MM.1S (cell line): Measurements from ENCODE around the gene AGBL4.

Experiments used
- CTCF ChIP-seq: fragments of 300-600 bp; sonication (generic); IDR thresholded peaks from 2 replicates; pipeline ENCODE4 v1.5.1; 2016; ENCODE audit warnings: antibody characterized with exemption, low read length, mixed read lengths
- EZH2 ChIP-seq: fragments of 300-600 bp; sonication (generic); optimal IDR thresholded peaks from 2 replicates; pipeline ENCODE3; 2017; ENCODE audit warnings: low read depth, mild to moderate bottlenecking, antibody characterized with exemption, low read length, mixed read lengths
- EZH2phosphoT487 ChIP-seq: fragments of 300-600 bp; sonication (generic); IDR thresholded peaks from 2 replicates; pipeline ENCODE4 v1.6.1; 2018; ENCODE audit warnings: antibody characterized with exemption, low read length

GRCh38 chr1:49465486-49466185, 558.1 kb downstream of the AGBL4 start:
- TF ChIP-seq CTCF (no peak), EZH2 (no peak), EZH2phosphoT487 (no peak)
